GM18517 (cell line): ENCODE data around the gene PRKAA1.

ENCODE experiments used
- ATAC-seq: cut with Tn5 transposase; IDR thresholded peaks from one replicate; pipeline ENCODE4 v1.9.1; 2021; ENCODE audit warnings: mild to moderate bottlenecking, moderate library complexity; ENCODE audit not compliant: unreplicated experiment

The PRKAA1 gene

DNA sequence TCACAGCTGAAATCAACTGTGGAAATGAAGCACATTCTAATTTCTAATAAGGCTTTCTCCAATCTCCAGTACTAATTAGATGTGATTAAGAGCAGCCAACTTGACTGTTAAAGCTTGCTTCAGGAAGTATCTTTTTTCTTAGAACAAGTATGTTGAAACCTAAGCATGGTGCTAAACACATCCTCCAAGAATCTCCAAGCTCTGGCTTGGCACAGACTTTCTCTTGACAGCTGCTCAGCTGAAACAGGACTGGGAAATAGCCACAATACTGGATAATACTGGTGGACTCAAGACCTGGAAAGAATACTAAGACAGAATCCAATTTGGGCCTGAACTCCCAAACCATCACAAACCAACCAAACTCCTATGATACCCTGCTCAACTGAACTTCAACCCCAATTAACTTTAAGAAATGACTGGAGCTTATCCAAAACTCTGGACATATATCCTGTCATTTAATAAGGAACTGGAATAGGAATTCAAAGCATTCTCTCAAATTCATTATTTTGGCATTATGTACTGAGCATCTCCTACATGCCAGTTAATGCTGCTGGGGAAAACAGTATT, 16.2 kb downstream of the PRKAA1 start:
- ATAC-seq, result no peak

DNA sequence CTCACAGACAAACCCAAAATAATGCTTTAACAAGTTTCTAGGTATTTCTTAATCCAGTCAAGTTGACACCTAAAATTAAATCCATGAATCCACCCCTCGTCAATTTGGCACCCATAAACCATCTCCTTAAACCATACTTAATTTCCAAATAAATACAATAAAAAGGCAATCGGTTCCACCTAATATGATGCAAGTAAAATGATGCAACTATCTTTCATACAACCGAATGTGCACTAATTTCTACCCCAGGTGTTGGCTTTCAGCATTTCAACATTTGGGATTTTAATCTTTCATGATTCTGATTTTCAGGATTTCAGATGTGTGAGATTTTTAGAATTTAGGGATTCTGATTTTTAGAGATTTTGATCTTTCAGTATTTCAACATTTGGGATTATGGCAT, 17.3 kb downstream of the PRKAA1 start:
- ATAC-seq, result no peak

GRCh38 chr5:40780199-40780598, 18.0 kb downstream of the PRKAA1 start:
- no peak for ATAC-seq

GRCh38 chr5:40779561-40779960, 18.6 kb downstream of the PRKAA1 start:
- ATAC-seq, result no peak

DNA sequence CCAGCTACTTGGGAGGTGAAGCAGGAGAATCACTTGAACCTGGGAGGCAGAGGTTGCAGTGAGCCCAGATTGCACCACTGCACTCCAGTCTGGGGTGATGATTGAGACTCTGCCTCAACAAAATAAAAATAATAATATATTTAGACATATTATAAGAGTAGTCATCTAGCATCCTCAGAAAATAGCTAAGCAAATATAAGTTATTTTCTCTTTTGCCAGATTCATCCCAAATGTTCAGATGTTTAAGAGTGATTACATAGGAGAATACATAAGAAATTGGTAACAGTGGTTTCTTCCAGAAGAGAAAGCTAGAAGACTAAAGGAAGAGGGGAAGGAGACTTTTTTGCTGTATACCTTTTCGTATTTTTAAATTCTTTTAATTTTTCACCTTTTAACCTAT, 20.0 kb downstream of the PRKAA1 start:
- ATAC-seq, result no peak

DNA sequence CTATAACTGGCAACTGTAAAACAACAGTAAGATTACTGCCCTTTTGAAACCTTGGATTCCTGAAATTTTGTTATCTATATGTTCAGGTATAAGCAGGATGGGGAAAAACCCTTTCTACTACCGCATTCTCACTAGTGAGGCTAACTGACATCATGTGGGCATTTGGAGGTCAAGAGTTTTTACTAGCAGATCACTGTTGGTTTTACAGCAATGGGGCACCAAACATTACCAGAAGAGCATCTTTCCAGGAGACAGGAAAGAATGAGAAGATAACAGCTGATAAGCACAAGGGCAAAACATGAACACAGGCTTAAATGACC, 21.6 kb downstream of the PRKAA1 start:
- no peak for ATAC-seq

DNA sequence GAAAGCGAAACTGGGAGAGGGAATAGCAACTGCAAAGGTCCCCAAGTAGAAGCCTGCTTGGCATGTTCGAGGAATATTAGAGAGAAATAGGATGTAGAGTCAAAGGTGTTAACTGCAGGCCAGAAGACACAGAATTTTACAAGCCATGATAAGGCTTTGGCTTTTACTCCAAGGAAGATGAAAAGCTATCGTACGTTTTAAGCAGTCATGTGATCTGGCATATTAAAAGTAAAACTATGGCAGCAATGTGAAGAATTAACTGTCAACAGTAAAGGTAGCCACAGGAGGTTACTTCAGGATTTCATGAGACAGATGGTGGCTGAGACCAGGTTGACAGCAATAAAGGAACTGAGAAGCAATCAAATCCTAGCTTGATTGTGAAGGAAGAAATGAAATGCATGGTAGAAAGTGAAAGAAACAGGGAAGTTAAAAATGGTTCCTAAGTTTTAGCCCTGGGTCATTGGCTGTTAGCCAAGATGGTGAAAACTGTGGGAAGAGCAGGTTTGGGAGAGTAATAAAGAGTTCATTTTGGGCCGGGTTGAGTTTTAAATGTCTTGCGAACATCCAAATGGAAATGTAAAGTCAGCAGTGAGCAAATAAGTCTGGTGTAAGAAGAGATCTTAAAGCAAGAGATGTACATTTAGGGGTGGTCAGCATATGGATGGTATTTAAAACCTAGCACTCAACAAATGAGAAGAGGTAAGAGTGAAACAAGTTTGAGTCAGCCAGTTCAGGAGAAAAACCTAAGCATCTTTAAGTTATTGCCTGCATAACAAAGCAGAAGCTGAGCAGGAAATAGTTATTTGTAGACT, 22.1 kb downstream of the PRKAA1 start:
- ATAC-seq, result no peak

- no peak for ATAC-seq
Observed at GRCh38 chr5:40775085-40775845, 22.9 kb downstream of the PRKAA1 start.

- ATAC-seq, result no peak
Observed at GRCh38 chr5:40774623-40775022, 23.6 kb downstream of the PRKAA1 start.

GRCh38 chr5:40770764-40771163, 27.4 kb downstream of the PRKAA1 start:
- ATAC-seq, result no peak

DNA sequence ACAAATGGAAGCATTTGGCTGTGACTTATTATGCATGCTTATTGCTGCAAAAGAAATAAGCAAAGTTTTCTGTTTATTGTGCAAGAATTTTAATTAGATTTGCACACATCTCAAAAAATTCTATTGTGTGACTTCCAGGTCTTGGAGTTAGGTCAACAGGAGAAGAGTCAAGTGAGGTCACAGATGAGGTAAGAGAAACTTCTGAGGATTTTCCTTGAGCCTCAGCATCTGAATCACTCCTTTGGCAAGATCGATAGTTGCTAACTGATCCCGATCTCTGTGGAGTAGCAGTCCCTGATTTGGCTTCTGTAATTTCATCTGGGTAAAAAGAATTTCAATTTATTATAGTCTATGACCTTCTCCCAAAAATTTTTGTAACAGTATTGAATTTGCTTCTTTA, 35.5 kb downstream of the PRKAA1 start:
- ATAC-seq, result no peak

DNA sequence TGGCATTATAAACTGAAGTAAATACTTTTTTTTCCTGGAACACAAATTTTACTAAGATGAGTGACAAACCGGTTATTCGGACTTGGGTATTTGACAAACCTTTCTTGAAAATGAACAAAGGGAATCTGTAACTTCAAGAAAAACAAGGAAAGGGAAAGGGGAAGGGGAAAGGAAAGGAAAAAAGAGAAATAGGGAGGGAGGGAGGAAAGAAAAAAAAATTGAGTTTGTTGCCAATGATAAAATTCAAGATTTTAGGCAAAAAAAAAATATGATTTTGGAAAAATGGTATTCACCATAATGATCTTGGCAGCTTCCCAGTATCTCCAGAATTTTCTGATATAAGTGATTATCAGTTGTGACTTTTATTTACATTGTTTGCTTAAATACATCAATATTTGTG, 40.8 kb downstream of the PRKAA1 start:
- no peak for ATAC-seq

DNA sequence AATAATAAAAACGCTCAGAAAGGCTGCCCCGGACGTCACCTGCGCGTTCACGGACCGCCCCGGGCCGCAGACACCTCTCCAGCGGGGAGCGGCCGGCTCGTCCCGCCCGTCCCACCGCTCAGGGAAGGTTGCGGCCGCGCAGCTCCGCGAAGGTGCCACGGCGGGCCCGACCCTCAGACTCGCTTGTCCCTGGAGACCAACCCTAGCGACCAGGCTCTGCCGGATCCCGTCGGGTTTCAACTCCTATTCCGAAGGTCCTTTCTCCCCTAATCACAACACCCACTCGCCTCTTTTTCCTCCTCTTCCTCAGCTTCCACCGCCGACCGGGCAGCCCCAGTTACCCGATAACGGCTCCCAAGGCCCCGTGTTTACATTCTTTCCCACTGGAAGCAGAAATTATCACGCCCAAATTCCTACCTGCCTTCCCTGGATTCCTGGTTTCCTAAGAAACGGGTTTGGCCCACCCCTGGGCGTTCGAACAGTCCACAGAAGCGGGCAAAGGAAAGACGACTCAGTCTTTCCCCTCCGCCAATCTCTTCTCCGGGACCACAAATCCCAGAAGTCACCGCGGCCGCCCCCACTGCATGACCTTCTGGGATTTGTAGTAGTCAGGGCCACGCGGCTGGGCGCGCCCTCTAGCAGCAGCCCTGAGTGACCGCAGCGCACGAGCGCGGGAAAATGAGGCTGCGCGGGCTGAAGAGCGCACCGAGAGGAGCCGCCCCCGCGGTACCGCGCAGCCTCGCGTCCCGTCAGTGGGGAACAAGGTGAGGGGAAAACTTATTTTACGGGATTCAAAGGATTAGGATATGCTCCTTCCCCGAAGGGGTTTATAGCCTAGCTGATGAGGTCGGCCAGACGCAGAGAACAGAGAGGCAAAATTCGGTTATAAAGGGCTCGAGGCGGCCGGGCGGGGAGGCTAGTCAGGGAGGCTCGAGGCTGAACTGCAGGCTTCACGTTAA, 42.5 kb downstream of the PRKAA1 start, which contains the start of gene TTC33:
TSS of gene TTC33 (minus strand) at position 555 of the 959 bp plus-strand sequence. CDS start 8,943 bp downstream, outside the sequence.
- ATAC-seq, result peak; percentile 81

- peak; percentile 87 for ATAC-seq
Observed at GRCh38 chr5:40755093-40755406, 43.1 kb downstream of the PRKAA1 start.

GRCh38 chr5:40754381-40755092, 43.6 kb downstream of the PRKAA1 start:
- peak; percentile 42 for ATAC-seq

- no peak for ATAC-seq
Observed at GRCh38 chr5:40746703-40747102, 51.5 kb downstream of the PRKAA1 start.

GRCh38 chr5:40743771-40744170, 54.4 kb downstream of the PRKAA1 start:
- ATAC-seq, result no peak

- no peak for ATAC-seq
Observed at GRCh38 chr5:40738502-40738901, 59.7 kb downstream of the PRKAA1 start.

GRCh38 chr5:40736103-40736875, 61.9 kb downstream of the PRKAA1 start:
- ATAC-seq, result peak; percentile 72

DNA sequence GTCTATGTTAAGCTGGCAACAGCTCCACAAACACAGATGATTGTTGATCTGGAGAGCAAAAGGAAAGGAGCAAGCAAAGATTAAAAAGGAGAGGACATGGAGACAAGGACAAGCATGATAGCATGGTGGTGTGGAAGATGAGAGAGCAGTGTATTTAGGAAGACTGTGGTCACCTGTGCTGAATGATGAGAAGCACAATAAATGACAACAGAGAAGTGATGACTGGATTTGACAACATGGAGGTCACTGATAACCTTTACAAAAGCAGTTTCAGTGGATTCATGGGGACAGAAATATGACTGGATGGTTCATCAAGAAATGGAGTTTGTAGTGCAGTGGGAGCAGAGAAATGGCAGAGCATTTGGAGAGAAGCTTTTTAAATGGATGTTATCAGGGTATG, 62.6 kb downstream of the PRKAA1 start:
- no peak for ATAC-seq
